ENCODE data around the gene GALNT14.

DNA sequence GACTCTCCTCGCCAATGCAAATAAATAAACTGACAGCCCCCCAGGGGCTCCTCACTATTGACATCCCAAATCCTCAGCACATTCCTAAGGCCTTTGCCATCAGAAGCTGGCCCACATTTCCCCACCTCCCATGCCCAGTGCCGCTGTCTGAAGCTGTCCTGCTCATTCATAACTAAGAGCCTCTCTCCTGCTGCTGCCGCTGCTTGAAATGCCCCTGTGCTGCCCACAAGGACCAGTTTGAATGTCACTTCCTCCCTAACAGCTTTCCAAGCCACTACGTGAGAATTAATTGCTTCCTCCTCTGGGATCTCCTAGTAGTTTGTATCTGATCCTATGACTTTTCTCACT lies 179.3 kb downstream of the GALNT14 start:
- TF ChIP-seq, protein P1, sequence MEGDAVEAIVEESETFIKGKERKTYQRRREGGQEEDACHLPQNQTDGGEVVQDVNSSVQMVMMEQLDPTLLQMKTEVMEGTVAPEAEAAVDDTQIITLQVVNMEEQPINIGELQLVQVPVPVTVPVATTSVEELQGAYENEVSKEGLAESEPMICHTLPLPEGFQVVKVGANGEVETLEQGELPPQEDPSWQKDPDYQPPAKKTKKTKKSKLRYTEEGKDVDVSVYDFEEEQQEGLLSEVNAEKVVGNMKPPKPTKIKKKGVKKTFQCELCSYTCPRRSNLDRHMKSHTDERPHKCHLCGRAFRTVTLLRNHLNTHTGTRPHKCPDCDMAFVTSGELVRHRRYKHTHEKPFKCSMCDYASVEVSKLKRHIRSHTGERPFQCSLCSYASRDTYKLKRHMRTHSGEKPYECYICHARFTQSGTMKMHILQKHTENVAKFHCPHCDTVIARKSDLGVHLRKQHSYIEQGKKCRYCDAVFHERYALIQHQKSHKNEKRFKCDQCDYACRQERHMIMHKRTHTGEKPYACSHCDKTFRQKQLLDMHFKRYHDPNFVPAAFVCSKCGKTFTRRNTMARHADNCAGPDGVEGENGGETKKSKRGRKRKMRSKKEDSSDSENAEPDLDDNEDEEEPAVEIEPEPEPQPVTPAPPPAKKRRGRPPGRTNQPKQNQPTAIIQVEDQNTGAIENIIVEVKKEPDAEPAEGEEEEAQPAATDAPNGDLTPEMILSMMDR (IDR thresholded peaks at IDR 0.05) = no peak
- TF ChIP-seq EP300 (IDR thresholded peaks at IDR 0.05) = no peak

Measured in suprapubic skin (tissue), 3 donors.